T follicular helper cell (primary cell): ENCODE results near the gene SEMA4A.
A peak's percentile ranks its signal among the peaks of the same experiment; 100 is the strongest.
"Not testable (repeated sequence)": the region's sequence is repeated elsewhere in the genome, so short reads cannot be mapped to it uniquely, and the experiment has no call there.

Experiments
- DNase-seq: peaks from one replicate; pipeline ENCODE4 v3.0.0-alpha.2; 2020; ENCODE audit warnings: low read depth

SEMA4A gene

GRCh38 chr1:156194300-156194652 lies 40.9 kb downstream of the SEMA4A start:
- no peak for DNase-seq

- DNase-seq: no peak
These were observed 42.5 kb downstream of the SEMA4A start for GRCh38 chr1:156195853-156196252.

DNA sequence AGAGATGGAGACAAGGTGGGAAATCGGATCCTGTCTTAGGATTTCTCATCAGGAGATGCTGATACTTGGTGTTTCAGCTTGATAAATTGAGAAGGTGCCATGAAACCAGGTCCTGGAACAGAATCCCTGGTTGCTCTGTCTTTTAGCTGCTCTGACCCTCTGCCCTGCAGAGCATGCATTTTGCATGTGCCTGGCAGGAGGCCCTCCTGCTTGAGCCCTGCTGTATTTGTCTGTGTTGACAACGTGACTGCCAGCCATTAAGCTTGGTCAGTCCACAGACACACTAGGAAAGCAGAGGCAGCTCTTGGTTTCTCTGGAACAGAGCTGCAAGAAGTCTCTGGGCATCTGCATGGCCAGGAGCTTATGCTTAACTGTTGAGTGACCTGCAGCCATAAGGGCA lies 43.1 kb downstream of the SEMA4A start:
- no peak for DNase-seq

GRCh38 chr1:156198831-156199349 lies 45.5 kb downstream of the SEMA4A start:
- DNase-seq: no peak

GRCh38 chr1:156200044-156200443 lies 46.7 kb downstream of the SEMA4A start:
- no peak for DNase-seq

GRCh38 chr1:156203331-156203730 lies 49.9 kb downstream of the SEMA4A start:
- DNase-seq: no peak

GRCh38 chr1:156204686-156205085 lies 51.3 kb downstream of the SEMA4A start:
- no peak for DNase-seq

DNA sequence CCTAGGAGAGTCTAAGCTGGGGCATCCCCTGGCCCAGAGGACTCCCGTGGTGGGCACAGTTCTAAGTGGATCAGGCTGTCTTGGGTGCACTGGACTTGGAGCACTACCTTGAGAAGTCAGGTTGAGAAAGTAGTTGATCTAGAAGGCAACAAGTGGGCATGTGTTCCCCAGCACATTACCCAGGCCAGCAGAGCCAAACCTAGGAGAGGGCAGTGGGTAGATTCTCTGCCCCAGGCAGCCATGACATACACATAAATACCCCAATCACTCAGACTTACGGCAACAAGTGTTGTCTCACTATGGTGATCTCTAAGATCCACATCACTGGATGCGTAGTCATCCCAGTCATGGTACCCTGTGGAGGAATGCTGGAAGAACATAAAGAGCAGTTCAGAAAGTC lies 57.9 kb downstream of the SEMA4A start:
- no peak for DNase-seq

- no peak for DNase-seq
These were observed 58.7 kb downstream of the SEMA4A start for GRCh38 chr1:156212130-156212529.

- DNase-seq: peak; percentile 94
These were observed 59.7 kb downstream of the SEMA4A start, which contains the start of gene PMF1 for GRCh38 chr1:156212833-156213643. TSS of gene PMF1 (plus strand) at chr1:156213007. CDS start at chr1:156213016, 9 bp downstream.

GRCh38 chr1:156213644-156213966 lies 60.2 kb downstream of the SEMA4A start:
- no peak for DNase-seq

DNA sequence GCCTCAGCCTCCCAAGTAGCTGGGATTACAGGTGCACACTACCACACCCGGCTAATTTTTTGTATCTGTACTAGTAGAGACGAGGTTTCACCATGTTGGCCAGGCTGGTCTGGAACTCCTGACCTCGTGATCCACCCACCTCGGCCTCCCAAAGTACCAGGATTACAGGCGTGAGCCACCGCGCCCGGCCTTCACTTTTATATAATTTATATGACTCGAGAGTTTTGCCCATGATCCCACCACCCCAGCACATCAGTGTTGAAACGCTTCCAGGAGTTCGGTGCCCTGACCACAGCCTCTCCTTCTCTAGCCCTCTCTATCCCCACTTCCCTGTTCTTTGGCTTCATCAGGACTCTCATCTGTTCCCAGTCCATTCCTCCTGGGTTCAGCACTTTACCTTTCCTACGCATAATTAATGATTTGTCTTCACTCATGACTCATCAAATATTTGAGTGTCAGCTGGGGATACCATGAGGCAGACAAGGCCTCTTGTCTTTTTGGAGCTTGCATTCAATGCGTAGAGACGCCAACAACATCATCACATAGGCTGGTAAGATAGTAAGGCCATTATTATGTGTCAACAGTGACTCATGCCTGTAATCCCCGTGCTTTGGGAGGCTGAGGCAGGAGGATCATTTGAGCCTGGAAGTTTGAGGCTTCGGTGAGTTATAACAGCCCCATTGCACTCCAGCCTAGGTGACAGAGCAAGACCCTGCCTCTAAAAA lies 60.8 kb downstream of the SEMA4A start:
- no peak for DNase-seq

- not testable (repeated sequence) for DNase-seq
These were observed 63.1 kb downstream of the SEMA4A start for GRCh38 chr1:156216361-156217086.

DNA sequence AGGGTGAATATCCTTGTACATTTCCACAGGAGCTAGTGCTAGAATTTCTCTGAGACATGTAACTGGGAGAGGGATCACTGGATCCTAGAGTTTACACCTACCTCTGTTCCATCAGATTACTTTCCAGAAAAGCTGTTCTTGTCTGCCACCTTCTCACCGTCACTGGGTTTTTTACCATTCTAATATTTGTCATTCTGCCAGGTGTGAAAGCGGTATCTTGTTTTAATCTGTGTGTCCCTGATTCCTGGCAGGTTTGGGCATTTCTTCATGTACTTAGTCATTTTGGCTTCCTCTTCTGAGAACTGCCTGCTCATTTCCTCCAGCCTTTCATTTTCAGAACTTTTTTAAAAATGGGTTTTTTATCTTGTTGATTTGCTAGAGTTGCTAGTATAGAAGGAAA lies 64.5 kb downstream of the SEMA4A start:
- DNase-seq: no peak

DNA sequence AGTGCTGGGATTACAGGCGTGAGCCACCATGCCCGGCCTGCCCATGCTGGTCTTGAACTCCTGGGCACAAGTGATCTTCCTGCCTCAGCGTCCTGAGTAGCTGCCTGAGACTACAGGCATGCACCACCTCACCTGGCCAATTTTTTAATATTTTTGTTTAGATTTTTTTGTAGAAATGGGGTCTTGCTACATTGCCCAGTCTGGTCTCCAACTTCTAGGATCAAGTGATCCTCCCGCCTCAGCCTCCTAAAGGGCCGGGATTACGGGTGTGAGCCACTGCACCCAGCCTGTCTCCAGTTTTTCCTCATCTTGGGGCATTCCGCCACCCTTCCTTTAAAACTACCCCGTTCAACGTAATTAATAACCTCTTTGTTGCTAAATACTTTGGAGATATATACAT lies 66.8 kb downstream of the SEMA4A start:
- no peak for DNase-seq

DNA sequence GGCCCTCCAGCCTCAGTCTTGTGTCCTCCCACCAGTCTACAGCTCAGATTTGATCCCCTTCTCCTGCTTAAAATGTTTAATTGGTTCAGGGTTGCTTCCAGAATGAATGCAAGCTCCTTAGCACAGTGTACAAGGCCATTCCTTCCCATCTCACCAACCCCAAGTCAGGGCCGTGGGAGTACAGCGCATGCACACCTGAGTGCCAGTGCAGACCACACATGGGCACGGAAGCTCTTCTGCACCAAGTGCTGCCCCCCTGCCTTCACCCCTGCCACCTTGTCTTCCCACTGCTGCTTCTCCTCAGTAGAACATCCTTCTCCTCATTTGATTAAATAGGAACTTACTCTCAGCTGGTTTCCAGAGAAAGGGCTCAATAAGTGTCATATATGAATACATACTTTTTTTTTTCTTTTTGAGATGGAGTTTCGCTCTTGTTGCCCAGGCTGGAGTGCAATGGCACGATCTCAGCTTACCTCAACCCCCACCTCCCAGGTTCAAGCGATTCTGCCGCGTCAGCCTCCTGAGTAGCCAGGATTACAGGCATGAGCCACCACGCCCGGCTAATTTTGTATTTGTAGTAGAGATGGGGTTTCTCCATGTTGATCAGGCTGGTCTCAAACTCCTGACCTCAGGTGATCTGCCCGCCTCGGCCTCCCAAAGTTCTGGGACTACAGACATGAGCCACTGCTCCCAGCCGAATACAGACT lies 68.8 kb downstream of the SEMA4A start:
- DNase-seq: no peak

DNA sequence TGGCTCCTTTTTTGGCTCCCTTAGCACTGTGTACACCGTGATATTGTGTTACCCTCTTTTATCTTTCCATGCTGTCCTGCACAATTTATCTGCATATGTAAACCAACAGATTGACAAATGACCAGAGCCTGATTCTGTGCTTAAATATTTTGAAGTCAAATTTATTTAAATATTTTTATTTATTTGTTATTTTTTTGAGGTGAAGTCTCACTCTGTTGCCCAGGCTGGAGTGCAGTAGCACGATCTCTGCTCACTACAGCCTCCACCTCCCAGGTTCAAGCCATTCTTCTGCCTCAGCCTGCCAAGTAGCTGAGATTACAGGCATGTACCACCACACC lies 72.3 kb downstream of the SEMA4A start:
- DNase-seq: no peak

- DNase-seq: no peak
These were observed 72.7 kb downstream of the SEMA4A start for GRCh38 chr1:156226116-156226538.

- no peak for DNase-seq
These were observed 73.4 kb downstream of the SEMA4A start for GRCh38 chr1:156226782-156227181.
